ENCODE results near the gene CDC37L1.

CDC37L1 gene

DNA sequence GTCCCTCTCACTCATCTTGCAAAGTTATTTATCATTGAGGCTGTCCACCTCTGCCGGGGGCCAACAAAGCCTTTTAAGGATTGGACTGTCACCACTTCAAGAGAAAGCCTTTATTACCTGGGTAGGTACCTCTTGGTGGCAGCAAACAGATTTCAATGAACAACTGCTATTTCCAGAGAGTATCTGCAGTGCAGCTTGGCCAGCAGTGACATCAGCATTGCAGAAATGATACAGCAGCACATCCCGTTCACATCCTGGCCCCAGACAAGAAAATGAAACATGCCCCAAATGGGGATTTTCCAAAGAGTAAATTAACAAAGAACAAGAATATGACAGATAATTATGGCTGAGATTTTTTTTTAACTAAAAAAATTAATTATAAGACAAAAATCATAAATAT, 10.8 kb upstream of the CDC37L1 start:
- no peak for DNase-seq (ENCODE audit: low read depth, low spot score)

DNA sequence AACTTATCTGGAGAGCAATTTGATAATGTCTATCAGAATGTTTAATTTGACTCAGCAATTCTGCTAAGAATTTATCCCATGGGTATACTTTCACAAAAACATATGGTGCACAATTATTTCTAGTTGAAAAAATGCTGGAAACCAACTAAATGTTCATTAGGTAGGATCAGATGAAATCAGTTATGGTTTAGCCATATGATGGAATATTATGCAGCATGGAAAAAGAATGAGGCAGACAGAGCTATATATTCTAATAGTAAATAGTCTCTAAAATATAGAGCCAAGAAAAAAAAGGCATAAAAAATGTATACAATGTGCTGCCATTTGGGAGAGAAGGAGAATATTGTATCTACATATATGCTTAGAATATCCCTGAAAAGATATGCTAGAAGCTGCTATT, 9.5 kb upstream of the CDC37L1 start:
- no peak for DNase-seq (ENCODE audit: low read depth, low spot score)

DNA sequence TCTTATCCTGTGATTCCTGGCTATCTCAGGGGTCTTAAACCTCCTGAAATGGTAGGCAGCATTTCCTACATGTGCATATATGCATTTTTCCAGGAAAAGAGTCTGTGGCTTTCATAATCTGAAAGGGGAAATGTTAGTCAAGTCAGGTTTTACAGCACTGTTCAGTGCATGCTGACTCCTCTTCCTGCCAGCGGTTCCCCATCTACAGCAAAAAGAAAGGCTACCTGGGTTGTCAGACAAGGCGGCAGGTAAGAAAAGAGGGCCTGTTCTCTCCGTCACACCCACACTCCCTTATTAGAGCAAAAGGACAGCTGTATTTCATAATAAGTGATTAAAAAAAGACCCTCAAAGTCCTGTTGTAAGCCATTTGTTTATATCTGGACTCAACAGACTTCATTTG, 8.8 kb upstream of the CDC37L1 start:
- DNase-seq (ENCODE audit: low read depth, low spot score): no peak

DNA sequence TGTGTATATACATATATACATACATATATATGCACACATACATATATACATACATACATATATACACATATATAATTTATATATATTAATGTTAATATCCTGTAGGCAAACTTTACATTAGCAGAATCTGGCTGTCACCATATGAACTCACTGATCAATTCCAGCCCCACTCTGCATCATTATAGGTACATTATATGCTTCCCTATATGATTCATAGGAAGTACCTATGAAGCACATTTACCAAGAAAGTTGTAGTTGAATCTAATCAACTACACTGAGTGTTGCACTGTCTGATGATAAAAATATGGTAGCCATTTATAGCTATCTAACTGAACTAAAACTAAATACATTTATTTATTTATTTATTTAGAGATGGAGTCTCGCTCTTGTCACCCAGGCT, 7.6 kb upstream of the CDC37L1 start:
- no peak for DNase-seq (ENCODE audit: low read depth, low spot score)

DNA sequence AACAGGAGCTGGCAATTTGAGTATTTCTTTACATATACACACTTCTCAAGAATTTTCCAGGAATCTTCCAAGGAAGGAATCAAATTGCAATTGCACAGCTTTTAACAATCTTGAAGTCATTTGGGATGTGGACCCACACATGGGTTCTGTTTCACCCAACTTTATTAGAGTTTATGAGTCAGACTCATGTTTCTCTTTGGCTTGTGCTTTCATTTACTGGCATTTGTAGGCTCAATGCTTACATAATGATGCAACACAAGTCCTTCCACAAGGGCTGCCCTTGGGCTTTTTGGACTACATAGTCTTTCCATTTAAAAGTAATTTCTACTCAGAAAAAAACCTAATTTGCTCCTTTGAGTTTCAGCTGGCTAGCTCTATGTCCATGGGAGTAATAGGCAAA, 4.6 kb upstream of the CDC37L1 start:
- DNase-seq (ENCODE audit: low read depth, low spot score): no peak

DNA sequence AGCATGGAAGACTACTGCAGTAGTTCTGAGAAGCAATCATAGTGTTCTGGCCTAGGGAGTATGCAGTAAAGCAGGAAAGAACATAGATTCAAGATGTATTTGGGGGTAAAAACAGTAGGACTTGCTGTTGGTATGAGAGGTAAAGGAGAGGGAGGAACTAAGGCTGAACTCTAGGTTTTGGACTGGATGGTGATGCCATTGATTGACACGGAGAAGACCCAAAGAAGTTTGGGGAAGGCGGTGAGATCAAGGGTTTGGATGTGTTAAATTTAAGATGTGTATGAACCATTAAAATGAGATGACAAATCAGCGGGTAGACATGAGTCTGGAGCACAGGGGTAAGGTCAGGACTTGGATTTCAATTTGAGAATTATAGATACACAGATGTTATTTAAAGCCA, 2.0 kb upstream of the CDC37L1 start:
- no peak for DNase-seq (ENCODE audit: low read depth, low spot score)

DNA sequence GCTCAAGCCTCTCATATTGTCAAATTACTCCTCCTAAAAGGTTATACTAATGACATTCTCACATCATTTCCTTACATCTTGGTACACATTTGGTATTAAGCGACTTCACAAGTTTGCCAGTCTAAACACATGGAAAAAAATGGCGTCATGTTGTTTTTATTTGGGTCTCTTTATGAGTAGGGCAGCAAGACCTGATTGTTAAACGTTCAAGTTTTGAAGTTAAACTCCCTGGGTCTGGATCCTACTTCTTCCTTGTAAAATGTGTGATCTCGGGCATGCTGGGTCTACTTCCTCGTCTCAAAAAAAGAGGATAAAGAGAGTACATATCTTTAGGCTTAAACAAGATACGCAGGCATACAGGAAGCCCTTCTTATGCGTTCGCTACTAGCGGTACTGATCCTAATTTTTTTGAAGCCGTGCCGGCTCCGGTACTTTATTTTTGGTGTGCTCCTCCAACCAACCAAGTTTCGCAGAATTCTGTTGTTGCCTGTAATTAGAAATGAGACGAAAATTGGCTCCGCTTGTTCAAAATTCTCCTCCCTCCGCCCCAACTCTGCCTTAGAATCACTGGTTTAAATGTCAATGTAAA, 596 bp upstream of the CDC37L1 start:
- DNase-seq (ENCODE audit: low read depth, low spot score): no peak

DNA sequence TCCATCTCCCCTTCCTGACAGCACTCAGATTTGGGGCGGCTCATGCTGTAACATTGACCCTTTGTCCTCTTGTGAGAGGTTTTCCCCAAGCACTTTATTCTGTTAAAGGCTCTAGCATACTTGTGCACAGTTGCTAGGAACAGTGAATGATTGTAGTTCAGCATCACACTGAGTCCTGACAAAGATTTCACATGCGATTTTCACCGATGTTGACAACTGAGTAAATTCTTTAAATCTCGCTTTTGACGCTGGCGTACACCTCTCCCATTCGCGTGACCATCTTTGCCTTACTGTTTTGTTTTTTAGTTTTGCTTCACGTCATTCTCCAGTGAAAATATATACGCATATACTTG, 780 bp downstream of the CDC37L1 start:
- no peak for DNase-seq (ENCODE audit: low read depth, low spot score)

DNA sequence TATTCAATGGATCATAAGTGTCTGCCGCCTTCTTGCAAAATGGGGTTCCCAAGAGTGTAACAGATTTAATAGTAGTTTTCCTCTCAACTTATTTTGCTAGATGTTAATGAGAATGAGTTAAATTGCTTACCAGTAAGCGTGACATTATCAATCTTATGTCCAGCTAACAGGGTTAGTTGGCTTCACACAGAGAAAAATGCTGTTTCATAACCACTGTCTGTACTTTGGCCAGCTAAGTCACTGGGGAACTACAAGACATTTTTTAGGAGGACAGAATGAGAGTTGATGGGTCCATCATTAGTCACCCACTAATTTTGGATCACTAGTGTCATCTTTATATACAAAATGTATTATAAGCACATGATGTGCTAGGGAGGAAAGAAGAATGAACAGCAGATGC, 1.4 kb downstream of the CDC37L1 start:
- no peak for DNase-seq (ENCODE audit: low read depth, low spot score)

DNA sequence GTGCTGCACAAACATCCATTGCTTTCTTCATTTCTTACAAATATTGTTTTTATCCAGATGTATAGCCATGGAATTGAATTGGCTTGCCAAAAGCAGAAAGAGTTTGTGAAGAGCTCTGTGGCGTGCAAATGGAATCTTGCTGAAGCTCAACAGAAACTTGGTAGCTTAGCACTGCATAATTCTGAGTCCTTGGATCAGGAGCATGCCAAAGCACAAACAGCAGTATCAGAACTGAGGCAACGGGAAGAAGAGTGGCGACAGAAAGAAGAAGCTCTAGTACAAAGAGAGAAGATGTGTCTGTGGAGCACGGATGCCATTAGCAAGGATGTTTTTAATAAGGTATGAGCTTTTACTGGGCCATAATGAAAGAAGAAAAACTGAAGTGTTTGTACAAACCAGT, 5.5 kb downstream of the CDC37L1 start:
- no peak for DNase-seq (ENCODE audit: low read depth, low spot score)

DNA sequence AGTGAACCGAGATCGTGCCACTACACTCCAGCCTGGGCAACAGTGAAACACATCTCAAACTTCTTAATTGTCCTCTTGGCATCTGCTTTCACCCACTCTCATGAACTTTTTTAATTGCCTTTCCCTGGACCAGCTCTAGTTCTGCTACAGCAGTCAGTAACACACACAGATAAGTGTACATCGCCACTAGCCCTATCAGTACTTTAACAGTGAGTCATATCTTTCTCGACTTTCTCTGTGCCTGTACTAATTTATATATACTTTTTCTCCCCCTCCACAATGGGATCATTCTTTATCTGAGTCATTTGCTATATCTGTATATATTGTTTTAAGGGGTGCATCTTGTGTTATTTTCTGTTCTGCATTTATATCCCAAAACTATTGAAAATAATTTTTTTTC, 6.7 kb downstream of the CDC37L1 start:
- no peak for DNase-seq (ENCODE audit: low read depth, low spot score)

DNA sequence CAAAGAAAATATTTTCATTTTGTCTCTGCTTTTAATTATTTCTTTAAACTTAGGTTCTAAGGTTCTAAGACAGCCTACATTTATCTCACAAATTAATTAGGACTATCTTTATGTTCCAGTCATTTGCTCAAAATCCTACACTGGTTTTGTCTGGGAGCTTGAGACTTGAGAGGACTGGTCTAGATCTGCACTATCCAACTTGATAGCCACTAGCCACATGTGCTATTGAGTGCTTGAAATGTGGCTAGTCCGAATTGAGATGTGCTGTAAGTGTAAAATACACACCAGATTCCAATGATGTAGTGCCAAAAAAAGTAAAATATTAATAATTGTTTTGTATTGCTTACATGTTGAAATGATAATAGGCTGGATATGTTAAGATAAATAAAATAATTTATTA, 7.2 kb downstream of the CDC37L1 start:
- no peak for DNase-seq (ENCODE audit: low read depth, low spot score)

DNA sequence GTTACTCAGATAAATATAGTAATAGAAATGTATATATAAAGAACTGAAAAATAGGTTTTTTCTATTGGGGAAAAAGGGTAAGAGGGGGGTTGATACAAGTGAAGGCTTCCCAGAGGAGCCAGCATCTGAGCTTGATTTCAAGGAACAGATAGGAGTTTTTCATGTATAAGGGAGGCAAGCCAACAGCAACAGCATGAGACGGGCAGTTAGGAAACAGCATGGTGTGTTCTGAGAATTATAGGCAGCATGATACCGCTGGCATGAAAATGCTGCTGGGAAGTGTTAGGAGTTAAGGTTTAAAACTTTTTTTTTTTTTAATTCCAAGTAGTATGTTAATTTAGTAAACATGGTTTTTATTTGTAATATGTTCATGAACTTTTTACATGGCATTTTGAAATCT, 9.7 kb downstream of the CDC37L1 start:
- DNase-seq (ENCODE audit: low read depth, low spot score): no peak

DNA sequence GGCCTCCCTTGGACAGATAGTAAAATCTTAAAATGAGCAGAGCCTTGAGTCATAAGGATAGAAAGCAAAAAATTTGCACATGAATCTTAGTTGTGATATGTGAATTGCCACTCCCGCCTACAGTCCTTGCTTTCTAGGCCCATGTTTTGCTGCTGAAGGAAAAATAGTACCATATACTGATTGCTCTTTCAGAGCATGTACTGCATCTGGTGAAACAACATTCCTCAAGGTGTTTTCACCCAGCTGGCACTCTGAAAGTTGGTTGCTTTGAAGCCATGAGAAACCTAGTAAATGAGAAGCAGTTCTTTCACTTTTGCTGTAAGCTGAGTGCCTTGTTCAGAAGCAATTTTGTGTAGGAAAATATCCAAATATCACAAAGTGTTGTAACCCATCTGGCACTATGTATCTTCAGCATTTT, 10.3 kb downstream of the CDC37L1 start:
- no peak for DNase-seq (ENCODE audit: low read depth, low spot score)

DNA sequence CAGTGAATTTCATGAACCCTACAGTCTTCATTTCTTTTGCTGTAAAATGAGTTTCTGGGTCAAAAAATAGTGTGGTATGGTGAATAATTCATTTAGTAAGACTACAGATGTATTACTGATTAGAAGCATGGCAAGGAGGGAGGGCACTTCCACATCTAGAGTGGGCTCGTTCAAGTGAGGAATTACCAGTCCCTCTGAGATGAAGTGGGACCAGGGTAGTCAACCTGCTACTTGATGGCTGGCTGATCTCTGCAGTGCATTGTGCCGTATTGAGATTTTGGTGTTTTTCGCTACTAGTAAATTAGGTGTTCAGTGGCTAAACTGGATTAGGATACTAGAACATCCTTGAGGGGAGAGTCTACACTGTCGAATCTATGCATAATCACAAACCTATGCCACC, 10.8 kb downstream of the CDC37L1 start:
- no peak for DNase-seq (ENCODE audit: low read depth, low spot score)

DNA sequence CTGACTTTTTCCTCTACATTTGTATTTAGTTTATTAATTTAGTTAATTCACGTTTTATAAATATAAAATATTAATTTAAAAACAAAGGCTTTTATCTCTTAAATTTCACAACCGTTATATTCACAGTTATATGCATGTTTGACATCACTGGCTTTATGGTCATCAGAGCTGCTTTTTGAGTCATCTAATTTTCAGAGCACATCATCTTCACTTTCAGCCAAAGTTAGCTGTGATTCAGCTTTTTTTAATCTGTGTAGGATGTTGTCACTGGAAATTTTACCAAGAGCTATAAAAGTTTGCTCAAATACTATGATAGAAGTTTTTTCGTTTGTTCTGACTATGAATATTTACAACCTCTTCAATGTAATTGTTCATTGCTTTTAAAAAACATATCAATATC, 12.4 kb downstream of the CDC37L1 start:
- DNase-seq (ENCODE audit: low read depth, low spot score): no peak

DNA sequence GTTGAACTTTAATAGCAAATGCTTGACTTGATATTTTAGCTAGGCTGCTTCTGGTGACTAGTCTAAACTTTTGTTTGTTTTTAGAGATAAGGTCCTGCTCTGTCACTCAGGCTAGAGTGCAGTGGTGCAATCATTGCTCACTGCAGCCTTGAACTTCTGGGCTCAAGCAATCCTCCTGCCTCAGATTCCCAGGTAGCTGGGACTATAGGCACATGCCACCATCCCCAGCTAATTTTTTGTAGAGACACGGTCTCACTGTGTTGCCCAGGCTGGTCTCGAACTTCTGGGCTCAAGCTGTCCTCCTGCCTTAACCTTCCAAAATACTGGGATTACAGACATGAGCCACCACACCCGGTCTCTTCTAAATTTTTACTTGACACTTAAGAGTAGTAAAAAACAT, 20.7 kb downstream of the CDC37L1 start:
- DNase-seq (ENCODE audit: low read depth, low spot score): no peak

DNA sequence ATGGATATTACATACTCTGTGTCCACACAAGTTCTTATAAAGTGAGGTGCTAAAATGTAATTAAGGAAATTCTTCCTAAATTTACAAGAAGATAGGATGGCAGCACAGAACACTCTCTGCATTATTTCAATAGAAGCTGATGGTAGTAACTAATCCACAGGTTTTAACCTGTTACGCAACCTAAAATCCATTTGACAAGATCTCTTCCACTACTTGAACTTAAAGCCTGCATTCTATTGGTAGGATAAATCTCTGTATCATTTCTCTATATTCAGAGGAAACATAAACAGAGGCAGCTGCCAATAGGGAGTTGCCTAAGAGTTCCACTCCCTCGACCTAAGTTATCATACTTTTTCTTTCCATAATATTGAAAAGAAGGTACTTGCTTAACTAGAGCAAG, 21.6 kb downstream of the CDC37L1 start:
- no peak for DNase-seq (ENCODE audit: low read depth, low spot score)

DNA sequence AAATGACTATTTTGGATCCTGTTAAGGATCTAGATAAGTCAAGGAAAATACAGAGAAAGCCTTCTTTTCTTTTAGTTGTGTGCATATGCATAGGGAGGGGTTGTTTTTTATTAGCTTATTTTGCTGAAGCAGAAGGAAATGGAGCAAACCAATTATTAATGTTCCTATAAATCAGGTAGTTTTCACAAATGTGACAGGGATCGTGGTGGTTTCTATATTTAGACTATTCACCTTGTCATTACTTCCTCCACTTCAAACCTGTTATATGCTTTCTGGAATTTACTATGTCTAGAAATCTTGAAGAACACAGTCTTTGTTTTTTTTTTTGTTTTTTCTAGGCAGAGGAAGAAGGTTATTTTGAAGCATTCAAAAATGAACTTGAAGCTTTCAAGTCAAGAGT, 22.2 kb downstream of the CDC37L1 start:
- no peak for DNase-seq (ENCODE audit: low read depth, low spot score)

DNA sequence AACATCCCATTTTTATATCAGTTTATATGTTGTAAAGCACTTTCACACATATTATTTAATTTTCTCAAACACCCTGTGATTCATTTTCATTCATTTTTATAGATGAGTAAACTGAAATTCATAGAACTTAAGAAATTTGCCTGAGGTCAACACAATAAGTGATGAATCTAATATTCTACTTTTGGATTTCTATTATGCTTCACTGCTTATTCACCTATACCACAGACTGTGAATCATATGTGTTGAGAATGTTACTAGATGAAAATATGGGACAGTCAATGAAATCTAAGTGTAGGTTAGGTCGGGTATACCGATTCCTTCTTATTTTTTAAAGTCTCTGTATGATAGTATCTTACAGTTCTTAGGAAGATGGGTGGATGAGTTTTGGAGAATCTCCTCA, 24.8 kb downstream of the CDC37L1 start:
- DNase-seq (ENCODE audit: low read depth, low spot score): no peak

DNA sequence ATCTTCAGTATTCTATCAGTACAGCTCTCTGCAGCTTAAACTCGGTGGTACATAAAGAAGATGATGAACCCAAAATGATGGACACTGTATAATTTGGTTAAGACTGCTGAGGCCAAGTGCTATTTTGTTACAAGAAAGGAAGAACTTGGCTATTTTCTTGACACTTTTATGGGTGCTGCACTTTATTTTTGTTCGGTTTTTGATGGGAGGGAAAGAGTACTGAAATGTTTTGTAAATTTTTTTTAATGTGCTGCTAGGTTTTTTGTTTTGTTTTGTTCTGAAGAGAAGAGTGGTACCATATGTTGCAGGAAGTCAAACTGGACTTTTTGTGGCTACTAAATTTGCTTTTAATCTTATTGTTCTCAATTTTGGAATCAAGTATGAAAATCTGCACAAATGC, 26.7 kb downstream of the CDC37L1 start:
- no peak for DNase-seq (ENCODE audit: low read depth, low spot score)

DNA sequence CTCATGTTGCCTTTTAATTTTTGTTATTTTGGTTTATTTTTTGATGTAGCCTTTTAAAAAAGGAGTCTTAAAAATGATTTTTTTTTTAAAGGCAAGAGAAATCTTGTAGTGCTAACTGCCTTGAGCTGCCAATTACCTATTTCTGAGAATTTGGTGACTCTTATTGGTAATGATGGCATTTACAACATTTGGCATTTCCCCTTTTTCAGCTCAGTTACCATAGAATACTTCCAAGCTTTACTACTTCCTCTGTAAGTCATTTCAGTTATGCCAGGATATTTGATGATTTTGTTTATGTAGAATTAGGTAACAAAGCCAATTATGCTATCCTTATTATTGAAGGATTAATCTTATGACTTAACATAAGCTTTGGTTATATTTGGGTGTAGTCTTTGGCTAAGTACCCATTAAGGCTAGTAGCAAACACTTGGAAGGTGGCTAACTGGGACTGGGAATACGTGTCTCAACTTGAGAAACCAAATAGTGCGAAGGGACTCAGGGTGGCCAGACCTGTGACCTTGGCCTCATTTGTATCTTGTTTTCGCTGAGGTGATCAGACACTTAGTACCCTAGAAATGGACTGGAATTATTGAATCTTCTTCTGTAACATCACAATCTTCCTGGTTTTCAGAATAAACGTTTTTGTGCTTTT, 27.7 kb downstream of the CDC37L1 start:
- no peak for DNase-seq (ENCODE audit: low read depth, low spot score)

DNA sequence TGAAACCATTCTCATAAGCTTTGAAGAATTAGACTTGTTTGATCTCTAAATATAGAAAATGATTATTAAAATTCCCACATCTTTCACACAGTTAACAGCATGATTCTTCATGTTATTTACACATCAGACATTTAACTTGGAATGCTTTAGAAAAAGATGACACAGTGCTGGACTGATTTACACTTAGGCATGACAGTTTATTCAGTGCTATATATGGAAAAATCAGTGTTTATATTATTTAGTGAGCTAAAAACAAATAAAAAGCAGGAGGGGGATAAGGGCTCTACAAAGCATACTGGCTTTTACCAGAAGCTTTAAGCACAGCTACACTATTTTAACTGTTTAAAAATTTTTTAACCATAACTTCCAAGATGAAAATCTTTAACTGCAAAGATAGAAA, 30.0 kb downstream of the CDC37L1 start:
- DNase-seq (ENCODE audit: low read depth, low spot score): no peak

DNA sequence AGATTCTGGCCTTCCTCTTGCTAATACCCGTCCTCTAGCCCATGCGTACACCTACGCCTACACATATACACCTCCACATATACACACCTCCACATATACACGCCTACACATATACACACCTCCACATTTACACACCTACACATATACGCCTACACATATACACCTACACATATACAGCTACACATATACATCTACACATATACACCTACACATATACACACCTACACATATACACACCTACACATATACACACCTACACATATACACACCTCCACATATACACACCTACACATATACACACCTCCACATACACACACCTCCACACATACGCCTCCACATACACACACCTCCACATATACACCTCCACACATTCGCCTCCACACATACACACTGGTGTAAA, 34.5 kb downstream of the CDC37L1 start:
- no peak for DNase-seq (ENCODE audit: low read depth, low spot score)
